ACHN (cell line): ENCODE data around the gene NUTM2E.
"Not testable (repeated sequence)": the region's sequence is repeated elsewhere in the genome, so short reads cannot be mapped to it uniquely, and the experiment has no call there.

Source experiments
- DNase-seq: peaks from one replicate; pipeline ENCODE4 v3.0.0-alpha.2; 2015
- in situ Hi-C: cut with HindIII; loops from 2 replicates; pipeline ENCODE4 v1.10.0; 2017; ENCODE audit warnings: low sequenced_read_pairs, low pct_ligation_motif_present, low pct_unique_long_range_greater_than_20kb

Gene NUTM2E

GRCh38 chr10:79853191-79853854, 26.8 kb downstream of the NUTM2E start:
- in situ Hi-C loops, DNase-seq: not testable (repeated sequence)

GRCh38 chr10:79862269-79862668, 35.7 kb downstream of the NUTM2E start:
- in situ Hi-C loops, DNase-seq: not testable (repeated sequence)

GRCh38 chr10:79862803-79863202, 36.3 kb downstream of the NUTM2E start:
- in situ Hi-C loops = not testable (repeated sequence)

GRCh38 chr10:79866903-79867551, 40.5 kb downstream of the NUTM2E start:
- DNase-seq, in situ Hi-C loops: not testable (repeated sequence)

More at GRCh38 chr10:79862803-79863202, 36.3 kb downstream of the NUTM2E start:
- not testable (repeated sequence) for DNase-seq

- in situ Hi-C loops, DNase-seq: not testable (repeated sequence)
Measured at GRCh38 chr10:79868023-79868422, 41.5 kb downstream of the NUTM2E start.

GRCh38 chr10:79869439-79870097, 43.0 kb downstream of the NUTM2E start:
- peak; percentile 61 for DNase-seq
- in situ Hi-C loops = not testable (repeated sequence)

GRCh38 chr10:79871729-79872128, 45.2 kb downstream of the NUTM2E start:
- in situ Hi-C loops, DNase-seq: not testable (repeated sequence)
